Stimulated activated CD8-positive, alpha-beta memory T cell treated with anti-CD3 and anti-CD28 coated beads, Interleukin-15, amount 100 ng/mL, for 1 hour (primary cell): Measurements from ENCODE around the gene PRTN3.
A peak's percentile ranks its signal among the peaks of the same experiment; 100 is the strongest.
"Not testable (repeated sequence)": the region's sequence is repeated elsewhere in the genome, so short reads cannot be mapped to it uniquely, and the experiment has no call there.

Experiments
- DNase-seq: peaks from one replicate; pipeline ENCODE4 v3.0.0-alpha.2; 2020; ENCODE audit warnings: low read depth

PRTN3 gene

GRCh38 chr19:867855-868457 lies 27.2 kb downstream of the PRTN3 start:
- DNase-seq = no peak

- DNase-seq = no peak
Measured at GRCh38 chr19:868458-869244, 27.9 kb downstream of the PRTN3 start.

GRCh38 chr19:869245-870177 lies 28.7 kb downstream of the PRTN3 start:
- DNase-seq = no peak

GRCh38 chr19:870314-870713 lies 29.5 kb downstream of the PRTN3 start:
- DNase-seq = no peak

GRCh38 chr19:870963-871401 lies 30.2 kb downstream of the PRTN3 start:
- DNase-seq = no peak

GRCh38 chr19:871446-872265 lies 30.9 kb downstream of the PRTN3 start:
- no peak for DNase-seq

- DNase-seq = peak; percentile 63
Measured at GRCh38 chr19:872266-872951, 31.6 kb downstream of the PRTN3 start.

- peak; percentile 47 for DNase-seq
Measured at GRCh38 chr19:873084-873483, 32.3 kb downstream of the PRTN3 start.

- DNase-seq = no peak
Measured at GRCh38 chr19:873561-874041, 32.8 kb downstream of the PRTN3 start.

- no peak for DNase-seq
Measured at GRCh38 chr19:875265-875879, 34.6 kb downstream of the PRTN3 start.

- DNase-seq = no peak
Measured at GRCh38 chr19:876089-876488, 35.3 kb downstream of the PRTN3 start.

GRCh38 chr19:876780-877314 lies 36.0 kb downstream of the PRTN3 start:
- DNase-seq = no peak

- DNase-seq = not testable (repeated sequence)
Measured at GRCh38 chr19:877992-878660, 37.3 kb downstream of the PRTN3 start.

- DNase-seq = not testable (repeated sequence)
Measured at GRCh38 chr19:878751-879561, 38.2 kb downstream of the PRTN3 start.

GRCh38 chr19:879711-880438 lies 39.1 kb downstream of the PRTN3 start:
- DNase-seq = no peak

- no peak for DNase-seq
Measured at GRCh38 chr19:881385-882071, 40.7 kb downstream of the PRTN3 start.

- DNase-seq = no peak
Measured at GRCh38 chr19:882871-883497, 42.2 kb downstream of the PRTN3 start.
